GM21528 (cell line): ENCODE data around the gene KIF11.

Experiments
- ATAC-seq: cut with Tn5 transposase; IDR thresholded peaks from one replicate; pipeline ENCODE4 v1.9.1; 2021; ENCODE audit warnings: mild to moderate bottlenecking, moderate library complexity; ENCODE audit not compliant: unreplicated experiment, low FRiP score

The KIF11 gene

GRCh38 chr10:92699518-92700381 is 106.8 kb downstream of the KIF11 start:
- ATAC-seq = no peak

- ATAC-seq = no peak
These were observed 109.5 kb downstream of the KIF11 start for GRCh38 chr10:92702301-92702916.
